PFSK-1 (cell line): ENCODE data around the gene TMEM52.

ENCODE experiments used
- POLR2AphosphoS5 ChIP-seq: IDR thresholded peaks from 2 replicates; pipeline ENCODE4 v1.6.1; 2012; ENCODE audit warnings: low read depth, mild to moderate bottlenecking, control low read depth, low read length, moderate library complexity
- SIN3A ChIP-seq: IDR thresholded peaks from 2 replicates; pipeline ENCODE4 v1.6.1; 2012; ENCODE audit warnings: mild to moderate bottlenecking, low read length, moderate library complexity, borderline replicate concordance; ENCODE audit not compliant: insufficient read depth
- TAF1 ChIP-seq: IDR thresholded peaks from 2 replicates; pipeline ENCODE4 v1.6.1; 2012; ENCODE audit warnings: low read length, control low read depth, borderline replicate concordance; ENCODE audit not compliant: insufficient read depth

DNA sequence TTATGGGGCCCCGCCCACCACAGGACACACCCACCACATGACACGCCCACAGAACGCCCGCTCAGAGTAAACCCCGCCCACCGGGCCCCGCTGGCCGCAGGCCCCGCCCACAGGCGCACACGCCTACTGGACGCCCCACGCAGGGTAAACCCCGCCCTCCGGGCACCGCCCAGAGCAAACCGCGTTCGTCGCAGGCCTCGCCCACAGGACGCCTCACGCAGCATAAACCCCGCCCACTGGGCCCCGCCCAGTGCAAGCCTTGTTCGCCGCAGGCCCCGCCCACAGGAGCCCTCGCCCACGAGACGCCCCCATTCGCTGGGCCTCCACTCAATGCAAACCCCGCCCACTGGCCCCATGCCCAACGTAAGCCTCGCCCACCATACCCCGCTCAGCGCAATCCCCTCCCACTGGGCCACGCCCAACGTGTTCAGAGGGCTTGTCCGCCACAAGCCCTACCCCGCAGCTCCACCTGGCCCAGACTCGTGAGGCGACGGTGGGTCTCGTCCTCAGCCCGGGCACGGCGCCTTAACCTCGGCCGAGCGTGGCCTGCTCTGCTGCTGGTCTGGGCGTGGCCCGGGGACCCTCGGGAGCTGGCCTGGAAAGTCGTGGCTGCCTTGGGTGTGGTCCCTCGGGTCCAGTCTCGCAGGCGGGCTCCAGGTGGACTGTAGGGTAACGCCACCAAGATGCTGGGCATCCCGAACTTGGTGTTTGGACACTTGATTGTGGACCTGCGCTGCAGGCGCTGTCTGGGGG is 401 bp upstream of the TMEM52 start:
- TF ChIP-seq TAF1 (no peak), POLR2AphosphoS5 (no peak), SIN3A (no peak)
